ENCODE measurements around the gene CDK18. TPM values are rescaled to one million over a fixed set of nuclear protein-coding genes. Genes with fewer than 3 reads are reported as not detected.

CDK18 gene
- total and polyA plus RNA-seq, 2 experiments from 2014 or later, result not detected

- H3K9me3 ChIP-seq (ENCODE audit: low read depth), result no peaks in the 10 kb centered on the region
- WGBS, 2 experiments (ENCODE audit: low coverage in 1 of 2, low lambda C conversion rate in 2 of 2, missing lambda C conversion rate in 2 of 2), result 32 to 36% methylated on average over 22 of the region's 22 CpGs
Observed at GRCh38 chr1:205576805-205577761, 72.6 kb downstream of the CDK18 start.

DNA sequence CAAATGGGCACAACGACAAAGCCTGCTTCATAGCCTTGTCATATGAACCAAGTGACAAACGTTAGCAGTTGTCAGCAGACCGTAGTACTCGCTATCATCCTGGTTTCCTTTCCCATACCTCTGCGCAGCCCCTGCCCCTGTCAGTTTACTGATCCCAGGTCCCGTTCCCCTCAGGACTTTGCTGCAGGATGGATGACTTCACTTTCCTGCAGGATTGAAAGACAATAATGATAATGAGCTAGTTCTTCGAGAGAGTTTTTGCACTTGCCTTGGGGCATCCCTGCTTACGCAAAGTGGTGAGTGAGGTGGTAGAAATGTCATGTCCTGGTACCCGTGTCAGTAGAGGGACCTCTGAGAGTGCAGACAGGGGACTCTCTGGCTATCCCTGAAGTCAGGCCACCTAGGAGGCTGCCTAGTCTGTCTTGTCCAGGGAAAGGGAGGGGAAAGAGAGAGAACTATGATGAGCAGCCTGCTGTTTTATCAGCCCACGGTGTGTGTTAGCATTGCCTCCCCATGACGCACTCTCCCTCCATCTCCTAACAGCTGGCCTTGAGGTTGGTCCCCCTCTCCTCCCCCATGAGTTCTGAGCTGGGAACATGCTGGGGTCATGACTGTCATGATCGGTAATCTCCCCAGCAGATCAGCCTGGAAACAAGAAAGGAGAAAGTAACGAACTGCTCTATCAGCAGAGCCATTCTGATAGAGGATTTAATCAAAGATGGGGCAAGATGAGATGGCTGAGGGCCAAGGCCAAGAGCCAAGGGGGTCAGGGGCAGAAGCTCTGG is 73.6 kb downstream of the CDK18 start:
- 54 to 57% methylated on average over 13 of the region's 13 CpGs for WGBS, 2 experiments (ENCODE audit: low coverage in 1 of 2, low lambda C conversion rate in 2 of 2, missing lambda C conversion rate in 2 of 2)
- DNase-seq, result peak; percentile 24
- Histone ChIP-seq H3K27me3 (replicated peaks; ENCODE audit: insufficient read depth) (peaks cover 71% of the 10 kb centered on the region), H3F3A (ENCODE audit: insufficient read depth) (no peaks in the 10 kb centered on the region), H3K27ac (no peak overlapping the region), H2AFZ (no peak overlapping the region), H3K36me3 (ENCODE audit: low read depth) (no peaks in the 10 kb centered on the region), H3K4me2 (ENCODE audit: unreplicated experiment) (no peak overlapping the region), H4K20me1 (ENCODE audit: insufficient read depth) (no peaks in the 10 kb centered on the region), H3K4me3 (no peak overlapping the region), H3K9me3 (ENCODE audit: low read depth) (no peaks in the 10 kb centered on the region), H3K9me2 (ENCODE audit: insufficient read depth) (no peaks in the 10 kb centered on the region), H3K9ac (no peak overlapping the region), H3K4me1 (ENCODE audit: insufficient read depth) (no peaks in the 10 kb centered on the region), H3K79me2 (ENCODE audit: insufficient read depth) (no peaks in the 10 kb centered on the region)
- TF ChIP-seq EZH2phosphoT487 (IDR thresholded peaks at IDR 0.05; ENCODE audit: insufficient read depth, low read depth) (no peak), EZH2 (IDR thresholded peaks at IDR 0.05; ENCODE audit: insufficient read depth, poor library complexity, severe bottlenecking) (no peak)
- in situ Hi-C loops (cut with MboI), result no loop called here

More at GRCh38 chr1:205576805-205577761, 72.6 kb downstream of the CDK18 start:
- Histone ChIP-seq H3K4me2 (ENCODE audit: unreplicated experiment) (no peak overlapping the region), H3K27ac (no peak overlapping the region), H3K4me1 (ENCODE audit: insufficient read depth) (no peaks in the 10 kb centered on the region), H3K9me2 (ENCODE audit: insufficient read depth) (no peaks in the 10 kb centered on the region), H3K27me3 (replicated peaks; ENCODE audit: insufficient read depth) (peaks cover 72% of the 10 kb centered on the region), H2AFZ (no peak overlapping the region), H4K20me1 (ENCODE audit: insufficient read depth) (no peaks in the 10 kb centered on the region), H3K4me3 (no peak overlapping the region), H3K79me2 (ENCODE audit: insufficient read depth) (no peaks in the 10 kb centered on the region), H3K36me3 (ENCODE audit: low read depth) (no peaks in the 10 kb centered on the region), H3F3A (ENCODE audit: insufficient read depth) (no peaks in the 10 kb centered on the region), H3K9ac (no peak overlapping the region)
- TF ChIP-seq EZH2 (IDR thresholded peaks at IDR 0.05; ENCODE audit: insufficient read depth, poor library complexity, severe bottlenecking) (no peak), EZH2phosphoT487 (IDR thresholded peaks at IDR 0.05; ENCODE audit: insufficient read depth, low read depth) (no peak)
- DNase-seq, result no peak
- in situ Hi-C loops (cut with MboI), result no loop called here

- no peak overlapping the region for H3K9ac ChIP-seq
- no peak overlapping the region for H2AFZ ChIP-seq
- no peak for DNase-seq
- H3K36me3 ChIP-seq (ENCODE audit: low read depth), result no peaks in the 10 kb centered on the region
- no peak overlapping the region for H3K27ac ChIP-seq
- TF ChIP-seq EZH2phosphoT487 (IDR thresholded peaks at IDR 0.05; ENCODE audit: insufficient read depth, low read depth) (no peak), EZH2 (IDR thresholded peaks at IDR 0.05; ENCODE audit: insufficient read depth, poor library complexity, severe bottlenecking) (no peak)
- H3K4me1 ChIP-seq (ENCODE audit: insufficient read depth), result no peaks in the 10 kb centered on the region
- H3K27me3 ChIP-seq (replicated peaks; ENCODE audit: insufficient read depth), result peaks cover 71% of the 10 kb centered on the region
- no peaks in the 10 kb centered on the region for H3K9me2 ChIP-seq (ENCODE audit: insufficient read depth)
- no peaks in the 10 kb centered on the region for H3F3A ChIP-seq (ENCODE audit: insufficient read depth)
- H3K79me2 ChIP-seq (ENCODE audit: insufficient read depth), result no peaks in the 10 kb centered on the region
- H3K9me3 ChIP-seq (ENCODE audit: low read depth), result no peaks in the 10 kb centered on the region
- no peak overlapping the region for H3K4me2 ChIP-seq (ENCODE audit: unreplicated experiment)
- in situ Hi-C loops (cut with MboI), result no loop called here
- H4K20me1 ChIP-seq (ENCODE audit: insufficient read depth), result no peaks in the 10 kb centered on the region
- H3K4me3 ChIP-seq, result no peak overlapping the region
- WGBS, 2 experiments (ENCODE audit: low coverage in 1 of 2, low lambda C conversion rate in 2 of 2, missing lambda C conversion rate in 2 of 2), result 57 to 63% methylated on average over 9 of the region's 9 CpGs
Observed at GRCh38 chr1:205578780-205579571, 74.5 kb downstream of the CDK18 start.

DNA sequence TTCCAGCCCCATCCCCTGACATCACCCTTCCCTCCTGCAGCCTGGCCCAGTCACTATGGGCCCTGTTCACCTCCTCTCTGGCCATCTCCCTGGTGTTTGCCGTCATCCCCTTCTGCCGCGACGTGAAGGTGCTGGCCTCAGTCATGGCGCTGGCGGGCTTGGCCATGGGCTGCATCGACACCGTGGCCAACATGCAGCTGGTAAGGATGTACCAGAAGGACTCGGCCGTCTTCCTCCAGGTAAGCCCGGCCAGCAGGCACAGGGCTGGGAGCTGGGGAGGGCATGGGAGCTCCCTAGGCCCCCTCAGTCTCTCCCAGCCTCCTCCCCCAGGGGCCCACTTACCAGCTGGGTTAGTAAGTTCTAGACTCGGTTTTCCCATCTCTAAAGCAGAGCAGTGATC is 75.2 kb downstream of the CDK18 start:
- peaks cover 66% of the 10 kb centered on the region for H3K27me3 ChIP-seq (replicated peaks; ENCODE audit: insufficient read depth)

More for the DNA sequence above, 75.2 kb downstream of the CDK18 start:
- Histone ChIP-seq H3K4me3 (no peak overlapping the region), H3K27ac (no peak overlapping the region), H3K9me3 (ENCODE audit: low read depth) (no peaks in the 10 kb centered on the region), H3K4me2 (ENCODE audit: unreplicated experiment) (no peak overlapping the region), H3K4me1 (ENCODE audit: insufficient read depth) (no peaks in the 10 kb centered on the region), H3K9me2 (ENCODE audit: insufficient read depth) (no peaks in the 10 kb centered on the region), H2AFZ (no peak overlapping the region), H4K20me1 (ENCODE audit: insufficient read depth) (no peaks in the 10 kb centered on the region), H3K9ac (no peak overlapping the region), H3K79me2 (ENCODE audit: insufficient read depth) (no peaks in the 10 kb centered on the region), H3F3A (ENCODE audit: insufficient read depth) (no peaks in the 10 kb centered on the region), H3K36me3 (ENCODE audit: low read depth) (no peaks in the 10 kb centered on the region)
- in situ Hi-C loops (cut with MboI), result no loop called here
- no peak for DNase-seq
- TF ChIP-seq EZH2phosphoT487 (IDR thresholded peaks at IDR 0.05; ENCODE audit: insufficient read depth, low read depth) (no peak), EZH2 (IDR thresholded peaks at IDR 0.05; ENCODE audit: insufficient read depth, poor library complexity, severe bottlenecking) (no peak)
- 69 to 75% methylated on average over 12 of the region's 12 CpGs for WGBS, 2 experiments (ENCODE audit: low coverage in 1 of 2, low lambda C conversion rate in 2 of 2, missing lambda C conversion rate in 2 of 2)

Data from GM23248 (cell line).